Neural cell (in vitro differentiated cells): ENCODE measurements around the gene BRD3OS. TPM values are rescaled to one million over a fixed set of nuclear protein-coding genes. Genes with fewer than 3 reads are reported as not detected.

ENCODE experiments used
- H2AFZ ChIP-seq: fragments of 200-600, 300-800 bp; sonication (generic), shearing (Covaris generic); 2 replicates; pipeline ENCODE4 v1.6.0; 2014; ENCODE audit warnings: low read depth, mild to moderate bottlenecking, antibody characterized with exemption, low read length, moderate library complexity
- H3F3A ChIP-seq: fragments of 200-600 bp; shearing (Covaris generic); 2 replicates; pipeline ENCODE4 v1.6.1; 2016; ENCODE audit warnings: mild to moderate bottlenecking, moderate library complexity, mixed read lengths, antibody characterized with exemption, low read length; ENCODE audit not compliant: insufficient read depth, poor library complexity, severe bottlenecking
- H3K27ac ChIP-seq: fragments of 200-600, 300-800 bp; sonication (generic), shearing (Covaris generic); 2 replicates; pipeline ENCODE4 v1.5.1; 2014; ENCODE audit warnings: mild to moderate bottlenecking, low read length, moderate library complexity
- H3K27me3 ChIP-seq: fragments of 300-800, 200-600 bp; sonication (generic), shearing (Covaris generic); 2 replicates; pipeline ENCODE4 v1.6.0; 2014; ENCODE audit warnings: mild to moderate bottlenecking, low read depth, low read length, moderate library complexity; ENCODE audit not compliant: insufficient read depth
- H3K36me3 ChIP-seq: fragments of 300-800, 200-600 bp; sonication (generic), shearing (Covaris generic); 2 replicates; pipeline ENCODE4 v1.5.1; 2014; ENCODE audit warnings: mild to moderate bottlenecking, antibody characterized with exemption, low read length, moderate library complexity; ENCODE audit not compliant: insufficient read depth
- H3K4me2 ChIP-seq: fragments of 300-800, 200-600 bp; sonication (generic), shearing (Covaris generic); 2 replicates; pipeline ENCODE4 v1.6.0; 2014; ENCODE audit warnings: mild to moderate bottlenecking, low read length
- H3K4me3 ChIP-seq: fragments of 300-800, 200-600 bp; sonication (generic), shearing (Covaris generic); 2 replicates; pipeline ENCODE4 v1.5.1; 2014; ENCODE audit warnings: mild to moderate bottlenecking, low read length, moderate library complexity
- H3K79me2 ChIP-seq: fragments of 200-600 bp; shearing (Covaris generic); replicated peaks from 2 replicates; pipeline ENCODE4 v1.6.0; 2014; ENCODE audit warnings: mild to moderate bottlenecking, low read length, moderate library complexity; ENCODE audit not compliant: insufficient read depth
- H3K9ac ChIP-seq: fragments of 300-800, 200-600 bp; sonication (generic), shearing (Covaris generic); 2 replicates; pipeline ENCODE4 v1.6.1; 2016; ENCODE audit warnings: mild to moderate bottlenecking, low read length, mixed read lengths
- H3K9me2 ChIP-seq: fragments of 200-600 bp; shearing (Covaris generic); 2 replicates; pipeline ENCODE4 v1.6.1; 2016; ENCODE audit warnings: mild to moderate bottlenecking, low read length, mixed read lengths; ENCODE audit not compliant: insufficient read depth
- H3K9me3 ChIP-seq: fragments of 200-600, 300-800 bp; sonication (generic), shearing (Covaris generic); 2 replicates; pipeline ENCODE4 v1.6.1; 2016; ENCODE audit warnings: mild to moderate bottlenecking, mixed run types, low read length, moderate library complexity, mixed read lengths
- H4K20me1 ChIP-seq: fragments of 200-600 bp; shearing (Covaris generic); 2 replicates; pipeline ENCODE4 v1.6.1; 2016; ENCODE audit warnings: mild to moderate bottlenecking, mixed run types; ENCODE audit not compliant: insufficient read depth
- CTCF ChIP-seq: fragments of 450-650 bp; IDR thresholded peaks from 2 replicates; pipeline ENCODE4 v1.5.1; 2014; ENCODE audit warnings: antibody characterized with exemption, mild to moderate bottlenecking, moderate library complexity; ENCODE audit not compliant: poor library complexity, severe bottlenecking
- EZH2 ChIP-seq: fragments of 200-600, 300-800 bp; shearing (Covaris generic), sonication (generic); IDR thresholded peaks from 2 replicates; pipeline ENCODE4 v1.6.1; 2014; ENCODE audit warnings: antibody characterized with exemption, low read length, borderline replicate concordance, mild to moderate bottlenecking; ENCODE audit not compliant: insufficient read depth, poor library complexity, severe bottlenecking
- MXI1 ChIP-seq: fragments of 450-650 bp; conservative IDR thresholded peaks from 2 replicates; pipeline ENCODE4 v1.6.1; 2014; ENCODE audit warnings: antibody characterized with exemption, mild to moderate bottlenecking; ENCODE audit not compliant: poor library complexity, severe bottlenecking
- POLR2AphosphoS5 ChIP-seq: IDR thresholded peaks from 2 replicates; pipeline ENCODE4 v1.6.1; 2012
- RAD21 ChIP-seq: fragments of 450-650 bp; conservative IDR thresholded peaks from 2 replicates; pipeline ENCODE4 v1.6.1; 2014; ENCODE audit warnings: antibody characterized with exemption, mild to moderate bottlenecking, moderate library complexity
- SMC3 ChIP-seq: fragments of 450-650 bp; conservative IDR thresholded peaks from 2 replicates; pipeline ENCODE4 v1.6.1; 2014; ENCODE audit warnings: antibody characterized with exemption, mild to moderate bottlenecking, moderate library complexity; ENCODE audit not compliant: poor library complexity
- TAF1 ChIP-seq: IDR thresholded peaks from 2 replicates; pipeline ENCODE4 v1.6.1; 2012; ENCODE audit warnings: low read depth
- polyA plus RNA-seq: library from polyadenylated mRNA; depleted of rRNA; stranded (reverse); fragments of >200 nt; gene quantifications from 2 replicates; pipeline ENCODE4 v1.2.3, GENCODE V29; 2014

Gene BRD3OS
- polyA plus RNA-seq, 1 donor from 2014 or later, result 49.5 TPM

GRCh38 chr9:134054891-134055811 is 29.9 kb downstream of the BRD3OS start:
- H3F3A ChIP-seq, result no peaks in the 10 kb centered on the region
- H3K9me3 ChIP-seq, result no peaks in the 10 kb centered on the region
- no peak overlapping the region for H3K4me3 ChIP-seq
- no peaks in the 10 kb centered on the region for H3K9me2 ChIP-seq
- no peaks in the 10 kb centered on the region for H3K36me3 ChIP-seq
- no peak overlapping the region for H3K9ac ChIP-seq
- H2AFZ ChIP-seq, result no peak overlapping the region
- no peak overlapping the region for H3K27ac ChIP-seq
- H3K27me3 ChIP-seq, result no peaks in the 10 kb centered on the region
- no peak overlapping the region for H3K4me2 ChIP-seq
- peaks cover 59% of the 10 kb centered on the region for H3K79me2 ChIP-seq
- H4K20me1 ChIP-seq, result peaks cover 74% of the 10 kb centered on the region
- TF ChIP-seq CTCF (no peak), RAD21 (no peak)

- Histone ChIP-seq H3K27ac (no peak overlapping the region), H3K9me3 (no peaks in the 10 kb centered on the region), H3K9ac (no peak overlapping the region), H2AFZ (no peak overlapping the region), H3K79me2 (peaks cover 68% of the 10 kb centered on the region), H3K27me3 (no peaks in the 10 kb centered on the region), H3K36me3 (no peaks in the 10 kb centered on the region), H3F3A (no peaks in the 10 kb centered on the region), H3K4me2 (no peak overlapping the region), H3K9me2 (no peaks in the 10 kb centered on the region), H4K20me1 (peaks cover 83% of the 10 kb centered on the region), H3K4me3 (no peak overlapping the region)
- no peak for TF ChIP-seq RAD21
Measured at GRCh38 chr9:134055981-134056461, 30.7 kb downstream of the BRD3OS start.

- H3K4me3 ChIP-seq, result no peak overlapping the region
- H2AFZ ChIP-seq, result no peak overlapping the region
- H3K79me2 ChIP-seq, result peaks cover 75% of the 10 kb centered on the region
- peaks cover 89% of the 10 kb centered on the region for H4K20me1 ChIP-seq
- H3K9ac ChIP-seq, result no peak overlapping the region
- H3K36me3 ChIP-seq, result no peaks in the 10 kb centered on the region
- TF ChIP-seq CTCF, result no peak
- TF ChIP-seq EZH2, result no peak
- no peak for TF ChIP-seq MXI1
- no peak for TF ChIP-seq POLR2AphosphoS5
- no peak for TF ChIP-seq SMC3
- no peak for TF ChIP-seq TAF1
- H3F3A ChIP-seq, result no peaks in the 10 kb centered on the region
- H3K9me2 ChIP-seq, result no peaks in the 10 kb centered on the region
- no peak overlapping the region for H3K4me2 ChIP-seq
- H3K27me3 ChIP-seq, result no peaks in the 10 kb centered on the region
- no peak overlapping the region for H3K27ac ChIP-seq
- H3K9me3 ChIP-seq, result no peaks in the 10 kb centered on the region
Measured at GRCh38 chr9:134056483-134057306, 31.4 kb downstream of the BRD3OS start.
